HG03108 (cell line): Measurements from ENCODE around the gene IFT80.
A peak's percentile ranks its signal among the peaks of the same experiment; 100 is the strongest.

ENCODE experiments used
- ATAC-seq: cut with Tn5 transposase; IDR thresholded peaks from one replicate; pipeline ENCODE4 v1.9.1; 2021; ENCODE audit warnings: moderate library complexity; ENCODE audit not compliant: unreplicated experiment

The IFT80 gene

GRCh38 chr3:160401291-160402095 is 2.5 kb upstream of the IFT80 start:
- no peak for ATAC-seq

DNA sequence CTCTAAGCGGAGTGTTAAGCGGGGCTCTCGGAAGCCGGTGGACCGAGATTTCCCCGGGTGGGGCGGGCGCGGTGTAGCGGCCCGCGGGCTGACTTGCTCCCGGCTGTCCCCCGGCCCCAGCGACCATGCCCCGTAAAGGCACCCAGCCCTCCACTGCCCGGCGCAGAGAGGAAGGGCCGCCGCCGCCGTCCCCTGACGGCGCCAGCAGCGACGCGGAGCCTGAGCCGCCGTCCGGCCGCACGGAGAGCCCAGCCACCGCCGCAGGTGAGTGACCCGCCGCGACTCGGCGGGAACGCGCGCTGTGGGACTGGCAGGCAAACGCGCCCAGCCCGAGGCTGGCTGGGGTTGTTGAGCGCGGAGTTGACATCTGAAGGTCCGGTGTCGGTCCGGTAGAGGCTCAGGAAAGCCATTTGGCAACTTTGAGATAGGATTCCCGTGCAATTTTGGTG is 1.7 kb upstream of the IFT80 start:
- ATAC-seq: no peak

GRCh38 chr3:160400030-160400701 is 1.1 kb upstream of the IFT80 start:
- ATAC-seq: peak; percentile 1

- peak; percentile 7 for ATAC-seq
Measured at GRCh38 chr3:160398820-160399124, 253 bp downstream of the IFT80 start.

DNA sequence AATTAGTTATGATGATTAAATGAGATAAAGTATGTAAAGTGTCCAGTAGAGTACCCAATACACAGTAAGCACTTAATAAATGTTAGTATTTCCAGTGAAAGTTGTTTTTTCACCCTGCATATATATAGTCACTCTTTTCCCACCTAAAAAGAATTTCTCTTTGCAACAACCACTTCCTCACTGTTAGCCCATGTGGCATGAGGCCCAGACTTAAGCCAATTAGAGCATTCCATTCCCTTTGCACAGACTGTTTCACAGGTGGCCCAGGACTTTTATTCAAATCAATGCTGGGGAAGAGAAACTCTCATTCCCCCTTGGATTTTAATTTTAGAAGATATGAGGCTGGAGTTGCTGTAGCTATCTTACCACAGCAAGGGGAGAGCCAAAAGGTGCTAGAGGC is 3.7 kb downstream of the IFT80 start:
- ATAC-seq: no peak

DNA sequence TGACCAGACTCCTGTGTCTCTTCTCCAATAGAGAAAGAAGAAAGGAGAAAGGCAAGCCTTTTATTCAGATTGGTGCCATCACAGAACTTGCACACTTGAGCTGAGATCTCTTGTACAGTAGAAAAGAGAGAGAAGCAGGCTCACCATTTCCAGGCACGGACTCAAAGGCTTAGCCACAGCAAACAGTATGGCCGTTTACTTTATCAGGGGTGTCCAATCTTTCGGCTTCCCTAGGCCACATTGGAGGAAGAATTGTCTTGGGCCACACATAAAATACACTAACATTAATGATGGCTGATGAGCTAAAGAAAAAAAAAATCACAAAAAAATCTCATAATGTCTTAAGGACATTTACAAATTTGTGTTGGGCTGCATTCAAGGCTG is 5.0 kb downstream of the IFT80 start:
- no peak for ATAC-seq

DNA sequence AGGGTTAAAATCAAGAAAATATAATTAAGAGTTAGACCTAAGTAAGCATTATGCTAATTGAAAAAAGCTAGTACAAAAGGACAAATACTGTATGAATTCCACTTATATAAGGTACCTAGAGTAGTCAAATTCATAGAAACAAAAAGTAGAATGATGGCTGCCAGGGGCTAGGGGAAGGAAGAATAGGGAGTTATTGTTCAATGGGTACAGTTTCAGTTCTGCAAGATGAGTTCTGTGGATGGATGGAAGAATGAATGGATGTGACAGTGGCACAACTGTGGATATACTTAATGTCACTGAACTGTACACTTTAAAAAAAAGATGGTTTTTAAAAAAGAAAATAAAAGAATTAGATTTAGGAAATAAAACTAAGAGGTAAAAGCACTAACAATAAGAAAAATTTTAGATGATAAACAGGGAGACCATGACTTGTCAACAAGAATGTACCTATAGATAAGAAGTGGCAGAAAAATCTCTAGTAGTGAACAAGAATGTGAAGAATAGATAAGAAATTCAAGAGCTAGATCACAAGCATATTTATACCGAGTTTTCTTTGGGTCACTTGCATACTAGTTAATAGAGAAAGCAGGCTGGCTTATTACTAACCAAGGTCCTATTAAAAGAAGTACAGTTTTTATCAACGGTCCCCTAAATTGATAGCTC is 5.5 kb downstream of the IFT80 start:
- no peak for ATAC-seq

DNA sequence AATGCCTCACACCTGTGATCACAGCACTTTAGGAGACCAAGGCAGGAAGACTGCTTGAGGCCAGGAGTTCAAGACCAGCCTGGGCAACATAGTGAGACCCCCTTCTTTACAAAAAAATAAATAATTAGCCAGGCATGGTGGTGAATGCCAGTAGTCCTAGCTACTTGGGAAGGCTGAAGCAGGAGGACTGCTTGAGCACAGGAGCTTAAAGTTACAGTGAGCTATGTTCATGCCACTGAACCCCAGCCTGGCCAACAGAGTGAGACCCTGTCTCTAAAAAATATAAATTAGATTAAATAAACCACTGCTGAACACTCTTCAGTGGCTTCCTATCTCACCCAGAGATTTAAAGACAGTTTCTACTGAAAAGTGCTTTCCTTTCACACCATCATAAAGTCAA is 6.2 kb downstream of the IFT80 start:
- ATAC-seq: no peak

GRCh38 chr3:160390565-160391138 is 8.4 kb downstream of the IFT80 start:
- peak; percentile 48 for ATAC-seq

GRCh38 chr3:160384639-160385318 is 14.2 kb downstream of the IFT80 start:
- ATAC-seq: no peak

- ATAC-seq: no peak
Measured at GRCh38 chr3:160381470-160381869, 17.6 kb downstream of the IFT80 start.

DNA sequence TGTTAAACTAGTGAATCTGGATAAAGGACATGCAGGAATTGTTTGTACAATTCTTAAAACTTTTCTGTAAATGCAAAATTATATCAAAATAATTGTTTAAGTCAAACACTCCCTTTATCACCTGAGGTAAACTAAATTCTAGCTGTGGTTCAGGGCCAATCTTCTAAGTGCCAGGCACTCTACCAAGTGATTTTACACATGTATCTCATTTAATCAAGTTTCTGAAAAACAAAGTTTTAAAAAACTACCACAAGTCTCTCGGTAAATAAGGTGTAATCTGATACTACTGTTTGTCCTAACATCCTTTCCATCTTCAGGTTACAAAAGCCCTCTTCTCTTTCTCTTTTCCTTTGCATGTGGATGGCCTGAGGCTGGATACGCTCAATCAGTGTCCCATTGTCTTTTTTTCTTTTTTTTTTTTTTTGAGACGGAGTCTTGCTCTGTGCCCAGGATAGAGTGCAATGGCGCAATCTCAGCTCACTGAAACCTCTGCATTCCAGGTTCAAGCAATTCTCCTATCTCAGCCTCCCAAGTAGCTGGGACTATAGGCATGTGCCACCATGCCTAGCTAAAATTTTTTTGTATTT is 19.3 kb downstream of the IFT80 start:
- no peak for ATAC-seq

DNA sequence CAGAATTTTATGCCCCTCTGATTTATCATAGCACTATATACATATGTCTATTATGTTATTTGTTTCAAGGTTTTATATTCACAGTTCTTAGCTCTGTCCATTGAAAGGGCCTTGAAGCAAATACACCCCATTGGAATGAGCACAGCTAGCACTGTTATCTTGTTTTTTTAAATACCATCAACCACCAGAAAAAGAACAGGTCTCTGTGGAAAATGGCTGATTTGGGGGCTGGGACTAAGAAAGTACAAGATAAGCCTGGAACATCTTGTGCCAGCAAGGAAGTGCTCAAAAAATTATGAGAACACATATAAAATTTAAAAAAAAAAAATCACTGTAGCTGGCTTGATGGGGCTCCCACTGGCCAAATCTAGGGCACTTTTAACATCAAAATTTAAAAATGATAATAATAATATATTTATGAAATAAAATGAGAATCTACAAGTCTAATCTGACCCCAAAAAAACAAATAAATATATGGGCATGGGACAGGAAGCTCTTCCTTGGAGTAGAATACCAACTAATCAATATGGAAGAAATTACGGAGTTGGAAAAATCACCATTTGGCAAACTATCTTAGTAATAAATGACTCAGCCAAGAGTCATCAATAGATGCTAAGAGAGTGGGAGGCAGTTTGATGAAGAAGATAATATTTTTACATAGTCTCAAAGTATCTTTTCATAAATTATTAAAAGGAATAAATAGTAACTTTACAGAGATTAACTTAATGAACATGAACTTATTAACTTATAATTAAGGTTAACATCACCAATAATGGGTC is 20.5 kb downstream of the IFT80 start:
- ATAC-seq: no peak

DNA sequence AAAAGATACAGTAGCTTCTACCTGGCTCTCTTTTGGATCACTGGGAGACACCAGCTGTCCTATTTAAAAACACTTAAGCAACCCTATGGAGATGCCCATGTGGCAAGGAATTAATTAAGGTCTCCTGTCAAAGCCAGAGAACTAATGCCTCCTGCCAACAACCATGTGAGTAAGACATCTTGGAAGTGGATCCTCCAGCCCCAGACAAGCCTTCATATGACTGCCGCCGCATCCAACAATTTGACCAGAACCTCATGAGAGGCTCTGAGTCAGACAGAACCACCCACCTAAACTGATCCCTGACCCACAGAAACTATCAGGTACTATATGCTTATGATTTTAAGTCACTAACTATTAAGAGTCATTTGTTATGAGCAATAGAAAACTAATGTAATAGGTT is 22.3 kb downstream of the IFT80 start:
- ATAC-seq: no peak

- no peak for ATAC-seq
Measured at GRCh38 chr3:160374925-160375324, 24.1 kb downstream of the IFT80 start.

GRCh38 chr3:160374472-160374871 is 24.6 kb downstream of the IFT80 start:
- ATAC-seq: no peak

GRCh38 chr3:160373655-160374054 is 25.4 kb downstream of the IFT80 start:
- no peak for ATAC-seq

DNA sequence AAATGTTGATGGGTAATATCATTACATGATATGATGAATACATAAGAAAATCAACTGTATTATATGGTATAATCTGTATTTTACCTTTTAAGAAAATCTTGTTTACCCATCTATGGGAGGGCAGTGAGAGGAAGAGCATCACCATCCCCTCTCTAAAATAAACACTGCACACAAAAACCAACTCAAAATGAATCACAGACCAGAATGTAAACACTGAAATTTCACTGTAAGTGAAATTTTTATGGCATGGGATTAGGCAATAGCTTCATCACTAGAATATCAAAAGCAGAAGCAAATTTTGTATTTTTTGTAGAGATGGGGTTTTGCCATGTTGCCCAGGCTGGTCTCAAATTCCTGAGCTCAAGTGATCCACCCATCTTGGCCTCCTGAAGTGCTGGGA is 26.2 kb downstream of the IFT80 start:
- ATAC-seq: no peak

GRCh38 chr3:160370987-160371857 is 27.8 kb downstream of the IFT80 start:
- no peak for ATAC-seq
